HEK293 (cell line): ENCODE data around the gene DAP.

Experiments
- CTCF ChIA-PET: fragments of 350-600 bp; formaldehyde crosslinking; extraction: SDS; loops from one replicate; lab custom pipeline; 2021; ENCODE audit warnings: antibody characterized with exemption; lab: Yijun Ruan, JAX
- POLR2A ChIA-PET: fragments of 300-600 bp; formaldehyde crosslinking; extraction: SDS; loops from one replicate; lab custom pipeline; 2020; ENCODE audit warnings: antibody characterized with exemption, inconsistent platforms; lab: Yijun Ruan, JAX
- H3K27ac ChIP-seq: fragments of 200-500 bp; sonication (Bioruptor generic); 2 replicates; pipeline ENCODE4 v1.5.1; 2014; ENCODE audit warnings: low read depth, low read length, control low read depth, inconsistent platforms; ENCODE audit errors: extremely low read depth
- H3K36me3 ChIP-seq, 2 experiments: fragments of 200-500 bp in 1 of 2; sonication (Bioruptor generic) in 1 of 2; 1 replicate in 1 of 2; 2 replicates in 1 of 2; pipeline ENCODE4 v1.5.1; 2014 to 2017; ENCODE audit warnings: inconsistent platforms in 2 of 2, low read length in 2 of 2; ENCODE audit not compliant: control insufficient read depth in 2 of 2, insufficient read depth in 1 of 2
- H3K4me1 ChIP-seq: fragments of 200-500 bp; sonication (Bioruptor generic); 2 replicates; pipeline ENCODE4 v1.5.1; 2014; ENCODE audit warnings: mild to moderate bottlenecking, low read length, inconsistent platforms; ENCODE audit not compliant: control insufficient read depth, insufficient read depth
- H3K4me3 ChIP-seq: 2 replicates; pipeline ENCODE4 v1.5.1; 2011; ENCODE audit warnings: low read depth, mild to moderate bottlenecking, control low read depth, low read length, moderate library complexity
- H3K9me3 ChIP-seq: fragments of 200-500 bp; sonication (Bioruptor generic); 2 replicates; pipeline ENCODE4 v1.5.1; 2014; ENCODE audit warnings: low read depth, low read length, inconsistent platforms; ENCODE audit not compliant: control insufficient read depth, insufficient read depth
- AEBP2 ChIP-seq: fragments of 450-650 bp; formaldehyde crosslinking; IDR thresholded peaks from 2 replicates; pipeline ENCODE4 v1.5.1; 2016; ENCODE audit warnings: missing biosample characterization, missing genetic modification characterization, borderline replicate concordance
- HOXD13 ChIP-seq: sonication (generic); formaldehyde crosslinking; IDR thresholded peaks from 2 replicates; pipeline ENCODE4 v1.8.0; 2022; ENCODE audit warnings: missing genetic modification reagents, borderline replicate concordance
- KLF7 ChIP-seq: fragments of 450-650 bp; formaldehyde crosslinking; IDR thresholded peaks from 2 replicates; pipeline ENCODE4 v1.5.1; 2016; ENCODE audit warnings: missing biosample characterization, missing genetic modification characterization, borderline replicate concordance
- SALL2 ChIP-seq: fragments of 450-650 bp; formaldehyde crosslinking; IDR thresholded peaks from 2 replicates; pipeline ENCODE4 v1.5.0; 2017; ENCODE audit warnings: missing biosample characterization, mild to moderate bottlenecking, missing genetic modification characterization, borderline replicate concordance
- YY1 ChIP-seq: fragments of 450-650 bp; formaldehyde crosslinking; IDR thresholded peaks from 2 replicates; pipeline ENCODE4 v1.5.1; 2018; ENCODE audit warnings: missing biosample characterization, missing genetic modification characterization
- ZBTB20 ChIP-seq: fragments of 450-650 bp; formaldehyde crosslinking; IDR thresholded peaks from 2 replicates; pipeline ENCODE4 v1.5.1; 2016; ENCODE audit warnings: missing biosample characterization, missing genetic modification characterization
- ZBTB44 ChIP-seq: fragments of 450-650 bp; IDR thresholded peaks from 2 replicates; pipeline ENCODE4 v1.5.1; 2018; ENCODE audit warnings: missing biosample characterization, mild to moderate bottlenecking, missing genetic modification characterization
- ZNF121 ChIP-seq: fragments of 450-650 bp; formaldehyde crosslinking; IDR thresholded peaks from 2 replicates; pipeline ENCODE4 v1.5.1; 2016; ENCODE audit warnings: missing biosample characterization, missing genetic modification characterization
- ZNF148 ChIP-seq: fragments of 450-650 bp; formaldehyde crosslinking; IDR thresholded peaks from 2 replicates; pipeline ENCODE4 v1.5.0; 2017; ENCODE audit warnings: missing biosample characterization, missing genetic modification characterization, borderline replicate concordance
- ZNF157 ChIP-seq: fragments of 450-650 bp; formaldehyde crosslinking; IDR thresholded peaks from 2 replicates; pipeline ENCODE4 v1.5.1; 2016; ENCODE audit warnings: missing biosample characterization, missing genetic modification characterization
- ZNF202 ChIP-seq: fragments of 450-650 bp; formaldehyde crosslinking; IDR thresholded peaks from 2 replicates; pipeline ENCODE4 v1.5.1; 2016; ENCODE audit warnings: missing biosample characterization, missing genetic modification characterization, borderline replicate concordance
- ZNF211 ChIP-seq: fragments of 450-650 bp; formaldehyde crosslinking; IDR thresholded peaks from 2 replicates; pipeline ENCODE4 v1.5.1; 2016; ENCODE audit warnings: low read depth, missing biosample characterization, missing genetic modification characterization
- ZNF24 ChIP-seq: fragments of 450-650 bp; formaldehyde crosslinking; IDR thresholded peaks from 2 replicates; pipeline ENCODE4 v1.5.1; 2016; ENCODE audit warnings: missing biosample characterization, missing genetic modification characterization
- ZNF366 ChIP-seq: fragments of 450-650 bp; formaldehyde crosslinking; conservative IDR thresholded peaks from 2 replicates; pipeline ENCODE4 v1.5.1; 2016; ENCODE audit warnings: missing biosample characterization, missing genetic modification characterization
- ZNF416 ChIP-seq: fragments of 450-650 bp; formaldehyde crosslinking; IDR thresholded peaks from 2 replicates; pipeline ENCODE4 v1.5.1; 2016; ENCODE audit warnings: missing biosample characterization, missing genetic modification characterization
- ZNF48 ChIP-seq: fragments of 450-650 bp; formaldehyde crosslinking; IDR thresholded peaks from 2 replicates; pipeline ENCODE4 v1.5.1; 2016; ENCODE audit warnings: missing biosample characterization, missing genetic modification characterization
- ZNF560 ChIP-seq: fragments of 450-650 bp; formaldehyde crosslinking; IDR thresholded peaks from 2 replicates; pipeline ENCODE4 v1.5.1; 2017; ENCODE audit warnings: missing biosample characterization, missing genetic modification characterization, borderline replicate concordance
- ZNF561 ChIP-seq: fragments of 450-650 bp; IDR thresholded peaks from 2 replicates; pipeline ENCODE4 v1.5.1; 2018; ENCODE audit warnings: missing biosample characterization, missing genetic modification characterization, borderline replicate concordance
- ZNF658 ChIP-seq: fragments of 450-650 bp; formaldehyde crosslinking; IDR thresholded peaks from 2 replicates; pipeline ENCODE4; 2016; ENCODE audit warnings: missing biosample characterization, missing genetic modification characterization
- ZNF670 ChIP-seq: fragments of 450-650 bp; formaldehyde crosslinking; IDR thresholded peaks from 2 replicates; pipeline ENCODE4 v1.5.1; 2016; ENCODE audit warnings: missing biosample characterization, missing genetic modification characterization, low read depth
- ZNF701 ChIP-seq: fragments of 450-650 bp; formaldehyde crosslinking; IDR thresholded peaks from 2 replicates; pipeline ENCODE4 v1.5.1; 2016; ENCODE audit warnings: missing biosample characterization, missing genetic modification characterization
- ZNF777 ChIP-seq: fragments of 450-650 bp; formaldehyde crosslinking; IDR thresholded peaks from 2 replicates; pipeline ENCODE4 v1.5.1; 2017; ENCODE audit warnings: missing biosample characterization, missing genetic modification characterization, borderline replicate concordance
- ZNF843 ChIP-seq: fragments of 450-650 bp; formaldehyde crosslinking; IDR thresholded peaks from 2 replicates; pipeline ENCODE4 v1.5.1; 2016; ENCODE audit warnings: missing biosample characterization, missing genetic modification characterization
- ZSCAN23 ChIP-seq: fragments of 450-650 bp; formaldehyde crosslinking; IDR thresholded peaks from 2 replicates; pipeline ENCODE4 v1.5.1; 2016; ENCODE audit warnings: missing biosample characterization, missing genetic modification characterization
- TF ChIP-seq, protein P1 (sequence below): fragments of 450-650 bp; formaldehyde crosslinking; IDR thresholded peaks from 2 replicates; pipeline ENCODE4 v1.5.1; 2016; ENCODE audit warnings: missing biosample characterization, missing genetic modification characterization
- TF ChIP-seq, protein P2 (sequence below): fragments of 450-650 bp; formaldehyde crosslinking; IDR thresholded peaks from 2 replicates; pipeline ENCODE4 v1.5.1; 2016; ENCODE audit warnings: missing biosample characterization, missing genetic modification characterization, low read depth

Gene DAP

DNA sequence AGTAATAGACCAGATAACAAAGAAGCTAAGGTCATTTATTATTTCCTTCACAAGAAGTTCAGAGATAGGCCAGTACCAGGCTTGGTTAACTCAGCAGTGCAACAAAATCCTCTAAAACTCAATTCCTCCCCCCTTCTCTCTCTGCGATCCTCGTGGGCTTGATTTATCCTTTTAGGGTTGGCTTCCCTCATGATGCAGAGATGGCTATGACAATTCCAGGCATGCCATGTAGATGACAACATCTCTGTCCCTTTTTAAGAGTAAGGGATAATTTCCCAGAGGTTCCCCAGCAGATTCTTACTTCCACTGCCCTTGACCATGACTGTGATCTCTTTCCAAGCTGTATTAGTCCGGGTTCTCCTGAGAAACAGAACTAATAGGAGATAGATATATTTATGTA lies 28.7 kb upstream of the DAP start:
- no peaks in the 10 kb centered on the region for H3K9me3 ChIP-seq
- CTCF ChIA-PET, result interaction anchor here (1.2 kb wide), 1 partner anchor 100 kb away, joined by 3 read pairs; no protein-coding TSS in a partner anchor
- H3K27ac ChIP-seq, result no peak overlapping the region
- no peak for TF ChIP-seq ZNF366
- TF ChIP-seq ZNF48 (tag by site-specific recombination), result no peak
- TF ChIP-seq ZNF157 (tag by site-specific recombination), result no peak
- TF ChIP-seq HOXD13, result no peak
- no peaks in the 10 kb centered on the region for H3K4me1 ChIP-seq
- no peak overlapping the region for H3K4me3 ChIP-seq
- no peaks in the 10 kb centered on the region for H3K36me3 ChIP-seq
- POLR2A ChIA-PET, result no interaction called here

GRCh38 chr5:10789021-10789420 lies 28.0 kb upstream of the DAP start:
- no peak for TF ChIP-seq ZNF24
- no peak for TF ChIP-seq ZNF777 (tag by site-specific recombination)
- no peak for TF ChIP-seq SALL2 (tag by site-specific recombination)
- TF ChIP-seq, protein P1, sequence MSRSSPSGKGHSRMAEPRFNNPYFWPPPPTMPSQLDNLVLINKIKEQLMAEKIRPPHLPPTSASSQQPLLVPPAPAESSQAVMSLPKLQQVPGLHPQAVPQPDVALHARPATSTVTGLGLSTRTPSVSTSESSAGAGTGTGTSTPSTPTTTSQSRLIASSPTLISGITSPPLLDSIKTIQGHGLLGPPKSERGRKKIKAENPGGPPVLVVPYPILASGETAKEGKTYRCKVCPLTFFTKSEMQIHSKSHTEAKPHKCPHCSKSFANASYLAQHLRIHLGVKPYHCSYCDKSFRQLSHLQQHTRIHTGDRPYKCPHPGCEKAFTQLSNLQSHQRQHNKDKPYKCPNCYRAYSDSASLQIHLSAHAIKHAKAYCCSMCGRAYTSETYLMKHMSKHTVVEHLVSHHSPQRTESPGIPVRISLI (tag by site-specific recombination), result no peak
- TF ChIP-seq ZNF121 (tag by site-specific recombination), result no peak
- no peak for TF ChIP-seq YY1 (tag by site-specific recombination)
- no peak for TF ChIP-seq AEBP2 (tag by site-specific recombination)
- TF ChIP-seq ZNF560 (tag by site-specific recombination), result no peak
- no peak for TF ChIP-seq ZNF701 (tag by site-specific recombination)
- TF ChIP-seq KLF7 (tag by site-specific recombination), result no peak
- TF ChIP-seq ZNF670 (tag by site-specific recombination), result no peak
- TF ChIP-seq ZNF211 (tag by site-specific recombination), result no peak
- no peak for TF ChIP-seq ZBTB20
- TF ChIP-seq ZNF658, result no peak
- TF ChIP-seq ZSCAN23 (tag by site-specific recombination), result no peak
- TF ChIP-seq, all 188 proteins: peak for 0
- Histone ChIP-seq H3K36me3 (no peaks in the 10 kb centered on the region), H3K4me3 (no peak overlapping the region), H3K9me3 (no peaks in the 10 kb centered on the region), H3K27ac (no peak overlapping the region), H3K4me1 (no peaks in the 10 kb centered on the region)
- ChIA-PET POLR2A (no interaction called here), CTCF (no interaction called here)

- ChIA-PET CTCF (interaction anchor here (0.7 to 0.8 kb wide), 2 partner anchors 68 to 237 kb away, joined by 3 read pairs; no protein-coding TSS in a partner anchor), POLR2A (no interaction called here)
- H3K4me3 ChIP-seq, result no peak overlapping the region
- no peaks in the 10 kb centered on the region for H3K9me3 ChIP-seq
- no peak overlapping the region for H3K27ac ChIP-seq
- no peaks in the 10 kb centered on the region for H3K36me3 ChIP-seq
- H3K4me1 ChIP-seq, result no peaks in the 10 kb centered on the region
- TF ChIP-seq ZNF843 (tag by site-specific recombination), result no peak
- no peak for TF ChIP-seq ZNF202 (tag by site-specific recombination)
- no peak for TF ChIP-seq ZNF561 (tag by site-specific recombination)
- no peak for TF ChIP-seq ZNF148
- no peak for TF ChIP-seq ZBTB44 (tag by site-specific recombination)
- TF ChIP-seq ZNF416 (tag by site-specific recombination), result no peak
- TF ChIP-seq, protein P2, sequence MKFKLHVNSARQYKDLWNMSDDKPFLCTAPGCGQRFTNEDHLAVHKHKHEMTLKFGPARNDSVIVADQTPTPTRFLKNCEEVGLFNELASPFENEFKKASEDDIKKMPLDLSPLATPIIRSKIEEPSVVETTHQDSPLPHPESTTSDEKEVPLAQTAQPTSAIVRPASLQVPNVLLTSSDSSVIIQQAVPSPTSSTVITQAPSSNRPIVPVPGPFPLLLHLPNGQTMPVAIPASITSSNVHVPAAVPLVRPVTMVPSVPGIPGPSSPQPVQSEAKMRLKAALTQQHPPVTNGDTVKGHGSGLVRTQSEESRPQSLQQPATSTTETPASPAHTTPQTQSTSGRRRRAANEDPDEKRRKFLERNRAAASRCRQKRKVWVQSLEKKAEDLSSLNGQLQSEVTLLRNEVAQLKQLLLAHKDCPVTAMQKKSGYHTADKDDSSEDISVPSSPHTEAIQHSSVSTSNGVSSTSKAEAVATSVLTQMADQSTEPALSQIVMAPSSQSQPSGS (tag by site-specific recombination), result no peak
These were observed 27.3 kb upstream of the DAP start for GRCh38 chr5:10788358-10788757.
